ENCODE data around the gene RPS29. TPM values are rescaled to one million over a fixed set of nuclear protein-coding genes. Genes with fewer than 3 reads are reported as not detected.
A peak's percentile ranks its signal among the peaks of the same experiment; 100 is the strongest.

Gene RPS29
- total and polyA plus RNA-seq, 2 of the 13 experiments (the other 11 are each of a cell fraction or from before 2014, with no cell fraction given) = 4,303 to 8,215 TPM

DNA sequence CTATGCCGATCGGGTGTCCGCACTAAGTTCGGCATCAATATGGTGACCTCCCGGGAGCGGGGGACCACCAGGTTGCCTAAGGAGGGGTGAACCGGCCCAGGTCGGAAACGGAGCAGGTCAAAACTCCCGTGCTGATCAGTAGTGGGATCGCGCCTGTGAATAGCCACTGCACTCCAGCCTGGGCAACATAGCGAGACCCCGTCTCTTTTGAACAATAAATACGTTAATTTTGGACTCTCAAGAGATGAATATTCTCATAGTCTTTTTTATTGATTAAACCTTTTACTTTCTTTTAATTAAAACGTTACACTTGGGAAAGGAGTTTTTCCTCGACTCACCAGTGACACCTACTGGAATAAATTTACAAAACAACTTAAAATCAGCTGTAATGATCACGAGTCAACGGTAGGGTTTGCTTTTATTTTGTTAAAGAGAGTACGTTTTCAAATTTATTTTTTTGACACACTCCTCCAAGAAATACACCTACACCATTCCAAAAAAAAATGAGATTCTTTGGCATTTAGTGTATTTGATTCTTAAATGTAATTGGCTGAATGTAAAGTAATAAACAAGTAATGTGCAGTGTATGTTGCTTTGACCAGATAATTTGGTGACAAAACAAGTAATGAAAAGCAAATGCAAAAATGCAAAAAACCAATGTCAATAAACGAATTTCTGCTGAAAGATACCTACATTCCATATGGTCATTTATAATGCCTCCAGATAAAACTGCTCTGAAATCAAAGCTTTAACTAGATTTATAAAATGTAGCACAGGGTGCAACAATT lies 687 bp upstream of the RPS29 start (continued):
- TF ChIP-seq ZNF350 (CRISPR knock-in tag; IDR thresholded peaks at IDR 0.05; ENCODE audit: borderline replicate concordance, low read depth) (no peak), ZNF563 (CRISPR knock-in tag; IDR thresholded peaks at IDR 0.05) (no peak), RXRB (CRISPR knock-in tag; IDR thresholded peaks at IDR 0.05; ENCODE audit: borderline replicate concordance) (0 out of 2 replicates have a peak, but pooled peaks have one; percentile 5), MBD4 (IDR thresholded peaks at IDR 0.05; ENCODE audit: borderline replicate concordance, low read length) (no peak), NR2F6 (IDR thresholded peaks at IDR 0.05) (peak; percentile 47), NR2F6 (CRISPR knock-in tag; IDR thresholded peaks at IDR 0.05) (peak; percentile 44; the same call in 1 of the 2 replicates), ZNF703 (CRISPR knock-in tag; IDR thresholded peaks at IDR 0.05; ENCODE audit: borderline replicate concordance) (no peak), MIER2 (CRISPR knock-in tag; IDR thresholded peaks at IDR 0.05) (no peak), ZNF598 (CRISPR knock-in tag; IDR thresholded peaks at IDR 0.05; ENCODE audit: borderline replicate concordance) (no peak), ZNF792 (CRISPR knock-in tag; IDR thresholded peaks at IDR 0.05) (no peak), SMAD3 (CRISPR knock-in tag; IDR thresholded peaks at IDR 0.05) (0 out of 2 replicates have a peak, but pooled peaks have one; percentile 9), ZMYM2 (CRISPR knock-in tag; IDR thresholded peaks at IDR 0.05) (peak; percentile 95), ZNF121 (CRISPR knock-in tag; IDR thresholded peaks at IDR 0.05) (peak; percentile 98), RCOR2 (CRISPR knock-in tag; IDR thresholded peaks at IDR 0.05) (peak; percentile 76), ZFP1 (CRISPR knock-in tag; IDR thresholded peaks at IDR 0.05) (0 out of 2 replicates have a peak, but pooled peaks have one; percentile 46), TEAD2 (CRISPR knock-in tag; IDR thresholded peaks at IDR 0.05) (no peak), SSRP1 (CRISPR knock-in tag; IDR thresholded peaks at IDR 0.05) (peak; percentile 92; the same call in 1 of the 2 replicates), ZNF383 (CRISPR knock-in tag; IDR thresholded peaks at IDR 0.05; ENCODE audit: borderline replicate concordance) (no peak), ZNF577 (CRISPR knock-in tag; IDR thresholded peaks at IDR 0.05; ENCODE audit: borderline replicate concordance, low read depth) (no peak), ZNF709 (CRISPR knock-in tag; IDR thresholded peaks at IDR 0.05) (no peak), HOXA7 (CRISPR knock-in tag; IDR thresholded peaks at IDR 0.05) (no peak), LCORL (IDR thresholded peaks at IDR 0.05) (no peak), LCORL (CRISPR knock-in tag; IDR thresholded peaks at IDR 0.05) (0 out of 2 replicates have a peak, but pooled peaks have one; percentile 3), NFYB (CRISPR knock-in tag; IDR thresholded peaks at IDR 0.05) (no peak), PAWR (CRISPR knock-in tag; IDR thresholded peaks at IDR 0.05; ENCODE audit: borderline replicate concordance) (no peak)
- TF ChIP-seq, protein P1, sequence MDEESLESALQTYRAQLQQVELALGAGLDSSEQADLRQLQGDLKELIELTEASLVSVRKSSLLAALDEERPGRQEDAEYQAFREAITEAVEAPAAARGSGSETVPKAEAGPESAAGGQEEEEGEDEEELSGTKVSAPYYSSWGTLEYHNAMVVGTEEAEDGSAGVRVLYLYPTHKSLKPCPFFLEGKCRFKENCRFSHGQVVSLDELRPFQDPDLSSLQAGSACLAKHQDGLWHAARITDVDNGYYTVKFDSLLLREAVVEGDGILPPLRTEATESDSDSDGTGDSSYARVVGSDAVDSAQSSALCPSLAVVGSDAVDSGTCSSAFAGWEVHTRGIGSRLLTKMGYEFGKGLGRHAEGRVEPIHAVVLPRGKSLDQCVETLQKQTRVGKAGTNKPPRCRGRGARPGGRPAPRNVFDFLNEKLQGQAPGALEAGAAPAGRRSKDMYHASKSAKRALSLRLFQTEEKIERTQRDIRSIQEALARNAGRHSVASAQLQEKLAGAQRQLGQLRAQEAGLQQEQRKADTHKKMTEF (CRISPR knock-in tag; IDR thresholded peaks at IDR 0.05) = peak; percentile 76; the same call in 1 of the 2 replicates
- TF ChIP-seq, protein P2, sequence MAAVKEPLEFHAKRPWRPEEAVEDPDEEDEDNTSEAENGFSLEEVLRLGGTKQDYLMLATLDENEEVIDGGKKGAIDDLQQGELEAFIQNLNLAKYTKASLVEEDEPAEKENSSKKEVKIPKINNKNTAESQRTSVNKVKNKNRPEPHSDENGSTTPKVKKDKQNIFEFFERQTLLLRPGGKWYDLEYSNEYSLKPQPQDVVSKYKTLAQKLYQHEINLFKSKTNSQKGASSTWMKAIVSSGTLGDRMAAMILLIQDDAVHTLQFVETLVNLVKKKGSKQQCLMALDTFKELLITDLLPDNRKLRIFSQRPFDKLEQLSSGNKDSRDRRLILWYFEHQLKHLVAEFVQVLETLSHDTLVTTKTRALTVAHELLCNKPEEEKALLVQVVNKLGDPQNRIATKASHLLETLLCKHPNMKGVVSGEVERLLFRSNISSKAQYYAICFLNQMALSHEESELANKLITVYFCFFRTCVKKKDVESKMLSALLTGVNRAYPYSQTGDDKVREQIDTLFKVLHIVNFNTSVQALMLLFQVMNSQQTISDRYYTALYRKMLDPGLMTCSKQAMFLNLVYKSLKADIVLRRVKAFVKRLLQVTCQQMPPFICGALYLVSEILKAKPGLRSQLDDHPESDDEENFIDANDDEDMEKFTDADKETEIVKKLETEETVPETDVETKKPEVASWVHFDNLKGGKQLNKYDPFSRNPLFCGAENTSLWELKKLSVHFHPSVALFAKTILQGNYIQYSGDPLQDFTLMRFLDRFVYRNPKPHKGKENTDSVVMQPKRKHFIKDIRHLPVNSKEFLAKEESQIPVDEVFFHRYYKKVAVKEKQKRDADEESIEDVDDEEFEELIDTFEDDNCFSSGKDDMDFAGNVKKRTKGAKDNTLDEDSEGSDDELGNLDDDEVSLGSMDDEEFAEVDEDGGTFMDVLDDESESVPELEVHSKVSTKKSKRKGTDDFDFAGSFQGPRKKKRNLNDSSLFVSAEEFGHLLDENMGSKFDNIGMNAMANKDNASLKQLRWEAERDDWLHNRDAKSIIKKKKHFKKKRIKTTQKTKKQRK (IDR thresholded peaks at IDR 0.05; ENCODE audit: low read length) = no peak
